Ovary (tissue), 9 donors: Measurements from ENCODE around the gene TMEM185A. TPM values are rescaled to one million over a fixed set of nuclear protein-coding genes. Genes with fewer than 3 reads are reported as not detected.
"Not testable (repeated sequence)": the region's sequence is repeated elsewhere in the genome, so short reads cannot be mapped to it uniquely, and the experiment has no call there.

Experiments used
- DNase-seq, 5 donors: peaks; one replicate each; pipeline ENCODE4 v3.0.0-alpha.2; 2019 to 2020
- H3K27ac ChIP-seq, 2 donors: fragments of 200-600 bp; one replicate each; pipeline versions ENCODE4 v1.5.1 to v1.8.0; 2019 to 2022
- H3K27me3 ChIP-seq: fragments of 200-600 bp; one replicate; pipeline ENCODE4 v1.8.0; 2022
- H3K36me3 ChIP-seq: fragments of 200-600 bp; sonication (generic); one replicate; pipeline ENCODE4 v1.5.1; 2019
- H3K4me1 ChIP-seq: one replicate; pipeline ENCODE4 v1.8.1; 2013; ENCODE audit warnings: mild to moderate bottlenecking, moderate library complexity; ENCODE audit not compliant: insufficient read depth
- H3K4me3 ChIP-seq: fragments of 200-600 bp; sonication (generic); one replicate; pipeline ENCODE4 v1.5.1; 2017
- H3K9me3 ChIP-seq, 2 donors: fragments of 200-600 bp in 1 of 2; sonication (generic) in 1 of 2; one replicate each; pipeline versions ENCODE4 v1.5.1 to v1.8.1; 2013 to 2019; ENCODE audit warnings: mild to moderate bottlenecking in 1 of 2, moderate library complexity in 1 of 2
- EP300 ChIP-seq: sonication (generic); formaldehyde crosslinking; IDR thresholded peaks from one replicate; pipeline ENCODE4 v1.6.1; 2017; ENCODE audit warnings: antibody characterized with exemption
- POLR2A ChIP-seq: fragments of 450-650 bp; IDR thresholded peaks from one replicate; pipeline ENCODE4 v1.6.1; 2017; ENCODE audit warnings: antibody characterized with exemption, mild to moderate bottlenecking, moderate library complexity
- WGBS, 3 donors: extraction: QIAGEN DNeasy Blood & Tissue Kit in 1 of 3; methylation state at CpG; one replicate each; pipeline versions ENCODE4 v1.1.5 to v1.1.7; 2013 to 2017; 5-methylcytosine and 5-hydroxymethylcytosine counted together
- intact Hi-C, 4 donors: fragments of 100-400 bp; cut with DNase I; formaldehyde crosslinking; loops; one replicate each; pipeline versions ENCODE4 v1.11.0 to v1.15.1; 2022 to 2023
- polyA plus RNA-seq, 2 donors: library from polyadenylated mRNA; stranded (reverse); fragments of 200-250 nt in 1 of 2; fragments of 350-450 nt in 1 of 2; fragmentation: Illumina TruSeq in 1 of 2; extraction: RNeasy Lipid Tissue Mini Kit (QIAGEN cat#74804) in 1 of 2; gene quantifications; one replicate each; pipeline ENCODE4 v1.2.3, GENCODE V29; 2013 to 2014
- total RNA-seq, 7 donors: library from RNA; depleted of rRNA in 2 of 7; stranded (reverse); fragments of >200 nt in 2 of 7; fragmentation: NEBNext Ultra II Directional in 3 of 7; extraction: Animal tissue kit (Norgen Biotek cat#: 25700) in 3 of 7; gene quantifications; one replicate each; pipeline versions ENCODE4 v1.1.0 to v1.2.4, GENCODE V29; 2016 to 2023
- TF ChIP-seq, protein P1 (sequence below), 3 donors: fragments of 450-650 bp in 2 of 3; fragments of 200-600 bp in 1 of 3; IDR thresholded peaks; one replicate each; pipeline versions ENCODE4 v1.5.1 to v1.8.0; 2016 to 2022; ENCODE audit warnings: antibody characterized with exemption in 3 of 3, mild to moderate bottlenecking in 1 of 3
- donor health status: DM: no; HTN: no; CAD: no; lungs with moderate emphysema.
- donor health status: DM: no; HTN: no; CAD: no.
- donor health status: Bipolar disorder and iron deficiency.
- donor health status: DM: yes; HTN: yes; CAD: no.
- donor health status: DM: no; HTN: no; CAD: no.
- donor health status: DM: yes; HTN: yes; CAD: no.

Gene TMEM185A
- total and polyA plus RNA-seq, 9 donors: 18.7 to 63.1 (median 36.7) TPM

DNA sequence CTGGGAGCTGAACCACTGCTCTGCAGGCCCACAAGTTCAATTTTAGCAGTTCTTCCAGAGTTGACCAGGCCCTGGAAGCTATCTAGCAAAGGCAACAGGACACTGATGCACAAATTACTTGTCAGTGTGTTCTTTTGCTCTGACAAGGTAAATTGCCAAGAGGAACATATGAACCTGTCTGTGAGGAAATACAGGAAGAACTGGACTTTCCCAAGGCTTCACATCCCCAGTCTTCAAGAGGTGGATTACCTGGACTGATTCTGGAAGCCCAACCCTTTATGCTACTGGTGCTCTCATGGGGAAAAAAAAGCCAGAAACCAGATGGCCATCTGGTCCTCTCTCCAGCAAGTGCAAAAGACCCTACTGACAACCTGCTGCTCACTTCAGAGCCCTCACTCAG, 1.9 kb upstream of the TMEM185A start:
- intact Hi-C loops: no loop called here
- Histone ChIP-seq H3K9me3 (no peaks in the 10 kb centered on the region), H3K4me1 (peaks cover 2% of the 10 kb centered on the region), H3K27ac (no peak overlapping the region), H3K27me3 (no peaks in the 10 kb centered on the region), H3K36me3 (no peaks in the 10 kb centered on the region), H3K4me3 (no peak overlapping the region)
- no peak for DNase-seq
- no peak for TF ChIP-seq EP300
- TF ChIP-seq POLR2A: no peak
- TF ChIP-seq, protein P1, sequence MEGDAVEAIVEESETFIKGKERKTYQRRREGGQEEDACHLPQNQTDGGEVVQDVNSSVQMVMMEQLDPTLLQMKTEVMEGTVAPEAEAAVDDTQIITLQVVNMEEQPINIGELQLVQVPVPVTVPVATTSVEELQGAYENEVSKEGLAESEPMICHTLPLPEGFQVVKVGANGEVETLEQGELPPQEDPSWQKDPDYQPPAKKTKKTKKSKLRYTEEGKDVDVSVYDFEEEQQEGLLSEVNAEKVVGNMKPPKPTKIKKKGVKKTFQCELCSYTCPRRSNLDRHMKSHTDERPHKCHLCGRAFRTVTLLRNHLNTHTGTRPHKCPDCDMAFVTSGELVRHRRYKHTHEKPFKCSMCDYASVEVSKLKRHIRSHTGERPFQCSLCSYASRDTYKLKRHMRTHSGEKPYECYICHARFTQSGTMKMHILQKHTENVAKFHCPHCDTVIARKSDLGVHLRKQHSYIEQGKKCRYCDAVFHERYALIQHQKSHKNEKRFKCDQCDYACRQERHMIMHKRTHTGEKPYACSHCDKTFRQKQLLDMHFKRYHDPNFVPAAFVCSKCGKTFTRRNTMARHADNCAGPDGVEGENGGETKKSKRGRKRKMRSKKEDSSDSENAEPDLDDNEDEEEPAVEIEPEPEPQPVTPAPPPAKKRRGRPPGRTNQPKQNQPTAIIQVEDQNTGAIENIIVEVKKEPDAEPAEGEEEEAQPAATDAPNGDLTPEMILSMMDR (IDR thresholded peaks at IDR 0.05): no peak

DNA sequence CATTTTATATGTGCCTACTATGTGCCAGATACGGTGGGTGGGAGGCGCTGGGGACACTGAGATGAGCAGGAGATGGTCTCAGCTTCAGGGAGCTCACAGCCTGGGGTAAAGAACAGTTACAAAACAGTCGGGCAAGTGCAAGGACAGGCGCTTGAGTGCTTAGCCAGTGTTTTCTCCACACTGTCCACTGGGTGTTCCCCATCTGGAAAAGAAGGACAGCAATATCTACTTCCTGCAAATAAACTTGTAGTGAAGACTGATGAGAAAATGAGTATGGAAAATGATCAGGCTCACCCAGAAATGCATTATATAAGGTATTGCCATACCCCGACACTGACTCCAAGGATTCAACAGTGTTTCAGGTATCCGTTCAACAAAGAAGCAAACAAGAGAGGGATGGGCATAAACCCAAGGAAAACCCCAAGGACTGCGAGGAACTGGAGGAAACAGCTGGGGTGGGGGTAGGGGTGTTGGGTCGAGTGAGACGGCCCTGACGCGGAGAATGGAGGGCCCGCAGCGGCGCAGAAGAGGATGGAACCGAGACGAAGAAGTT, 835 bp downstream of the TMEM185A start:
- Histone ChIP-seq H3K9me3 (no peaks in the 10 kb centered on the region), H3K27ac (peak overlapping the region in 1 of 2 donors; percentile 61), H3K4me1 (peaks cover 2% of the 10 kb centered on the region), H3K4me3 (peak overlapping the region; percentile 75), H3K36me3 (no peaks in the 10 kb centered on the region), H3K27me3 (no peaks in the 10 kb centered on the region)
- TF ChIP-seq EP300: no peak
- TF ChIP-seq POLR2A: no peak
- TF ChIP-seq, protein P1 (IDR thresholded peaks at IDR 0.05): peak in 1 of 3 donors; percentile 24
- intact Hi-C loops: no loop called here
- peak in 2 of 5 donors; percentile 22 to 24 for DNase-seq
- WGBS, 3 donors: 32 to 46% (median 37%) methylated on average over 16 of the region's 16 CpGs

GRCh38 chrX:149629730-149630387, 1.7 kb downstream of the TMEM185A start:
- Histone ChIP-seq H3K36me3 (no peaks in the 10 kb centered on the region), H3K4me3 (no peak overlapping the region), H3K27ac (no peak overlapping the region), H3K4me1 (peaks cover 2% of the 10 kb centered on the region), H3K9me3 (no peaks in the 10 kb centered on the region), H3K27me3 (no peaks in the 10 kb centered on the region)
- intact Hi-C loops: no loop called here
- WGBS, 3 donors: 47 to 70% (median 68%) methylated on average over 5 of the region's 5 CpGs
- no peak for DNase-seq
- TF ChIP-seq POLR2A: no peak

GRCh38 chrX:149628768-149629167, 2.8 kb downstream of the TMEM185A start:
- Histone ChIP-seq H3K4me1 (peaks cover 2% of the 10 kb centered on the region), H3K9me3 (no peaks in the 10 kb centered on the region), H3K27me3 (no peaks in the 10 kb centered on the region), H3K27ac (no peak overlapping the region), H3K4me3 (no peak overlapping the region), H3K36me3 (no peaks in the 10 kb centered on the region)
- TF ChIP-seq POLR2A (no peak), EP300 (no peak)
- TF ChIP-seq, protein P1 (IDR thresholded peaks at IDR 0.05): no peak
- intact Hi-C loops: no loop called here
- no peak for DNase-seq
- WGBS, 3 donors: 52 to 64% (median 62%) methylated on average over 2 of the region's 2 CpGs

GRCh38 chrX:149628280-149628679, 3.3 kb downstream of the TMEM185A start:
- intact Hi-C loops: no loop called here
- TF ChIP-seq POLR2A (no peak), EP300 (no peak)
- TF ChIP-seq, protein P1 (IDR thresholded peaks at IDR 0.05): no peak
- 91 to 95% (median 92%) methylated on average over 3 of the region's 3 CpGs for WGBS, 3 donors

DNA sequence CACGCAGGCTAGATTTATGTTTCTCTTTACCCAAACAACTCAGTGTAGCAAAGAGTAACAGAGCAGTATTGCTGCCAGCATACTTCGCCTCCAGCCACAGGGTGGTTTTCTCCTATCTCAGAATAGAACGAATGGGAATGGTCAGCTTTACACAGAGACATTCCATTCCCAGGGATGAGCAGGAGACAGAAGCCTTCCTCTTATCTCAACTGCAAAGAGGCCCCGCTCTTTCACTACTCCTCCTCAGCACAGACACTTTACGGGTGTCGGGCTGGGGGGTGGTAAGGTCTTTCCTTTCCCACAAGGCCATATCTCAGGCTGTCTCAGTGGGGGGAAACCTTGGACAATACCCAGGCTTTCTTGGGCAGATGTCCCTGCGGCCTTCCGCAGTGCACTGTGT, 4.8 kb downstream of the TMEM185A start:
- H3K9me3 ChIP-seq, H3K27me3 ChIP-seq, H3K4me1 ChIP-seq, H3K36me3 ChIP-seq, H3K4me3 ChIP-seq, intact Hi-C loops, H3K27ac ChIP-seq, DNase-seq: not testable (repeated sequence)
- 38 to 47% (median 44%) methylated on average over 8 of the region's 8 CpGs for WGBS, 3 donors

More at GRCh38 chrX:149628280-149628679, 3.3 kb downstream of the TMEM185A start:
- no peak overlapping the region for H3K4me3 ChIP-seq
- H3K27ac ChIP-seq: no peak overlapping the region
- no peak for DNase-seq
- H3K9me3 ChIP-seq: no peaks in the 10 kb centered on the region
- peaks cover 2% of the 10 kb centered on the region for H3K4me1 ChIP-seq
- no peaks in the 10 kb centered on the region for H3K36me3 ChIP-seq
- no peaks in the 10 kb centered on the region for H3K27me3 ChIP-seq

DNA sequence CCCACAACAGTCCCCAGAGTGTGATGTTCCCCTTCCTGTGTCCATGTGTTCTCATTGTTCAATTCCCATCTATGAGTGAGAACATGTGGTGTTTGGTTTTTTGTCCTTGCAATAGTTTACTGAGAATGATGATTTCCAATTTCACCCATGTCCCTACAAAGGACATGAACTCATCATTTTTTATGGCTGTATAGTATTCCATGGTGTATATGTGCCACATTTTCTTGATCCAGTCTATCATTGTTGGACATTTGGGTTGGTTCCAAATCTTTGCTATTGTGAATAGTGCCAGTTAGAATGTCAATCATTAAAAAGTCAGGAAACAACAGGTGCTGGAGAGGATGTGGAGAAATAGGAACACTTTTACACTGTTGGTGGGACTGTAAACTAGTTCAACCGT, 11.9 kb downstream of the TMEM185A start:
- not testable (repeated sequence) for H3K4me3 ChIP-seq

More for the DNA sequence above, 11.9 kb downstream of the TMEM185A start:
- intact Hi-C loops, H3K27ac ChIP-seq, H3K36me3 ChIP-seq, DNase-seq, H3K4me1 ChIP-seq, H3K9me3 ChIP-seq, H3K27me3 ChIP-seq: not testable (repeated sequence)
- 53 to 70% methylated on average over 1 of the region's 1 CpG; no CpG with 5 or more reads in 1 of the 3 donors for WGBS, 3 donors
